Cortex of kidney (tissue), 1 donor: ENCODE measurements around the gene DBNDD2.

ENCODE experiments used
- DNase-seq: peaks from one replicate; lab custom pipeline; 2025; lab: John Stamatoyannopoulos, UW

Gene DBNDD2

GRCh38 chr20:45452238-45452637, 44.1 kb downstream of the DBNDD2 start:
- DNase-seq = no peak

- no peak for DNase-seq
Measured at GRCh38 chr20:45452772-45453691, 44.9 kb downstream of the DBNDD2 start.

GRCh38 chr20:45456632-45457031, 48.5 kb downstream of the DBNDD2 start:
- no peak for DNase-seq

- no peak for DNase-seq
Measured at GRCh38 chr20:45459606-45460005, 51.5 kb downstream of the DBNDD2 start.
